GM12873 (cell line): ENCODE data around the gene ULK3.

Source experiments
- TF ChIP-seq, protein P1 (sequence below): IDR thresholded peaks from 2 replicates; pipeline ENCODE4 v1.5.1; 2012; ENCODE audit warnings: low read depth, mild to moderate bottlenecking, moderate library complexity, low read length, control low read depth; ENCODE audit not compliant: insufficient read depth; ENCODE audit errors: missing control alignments

ULK3 gene

DNA sequence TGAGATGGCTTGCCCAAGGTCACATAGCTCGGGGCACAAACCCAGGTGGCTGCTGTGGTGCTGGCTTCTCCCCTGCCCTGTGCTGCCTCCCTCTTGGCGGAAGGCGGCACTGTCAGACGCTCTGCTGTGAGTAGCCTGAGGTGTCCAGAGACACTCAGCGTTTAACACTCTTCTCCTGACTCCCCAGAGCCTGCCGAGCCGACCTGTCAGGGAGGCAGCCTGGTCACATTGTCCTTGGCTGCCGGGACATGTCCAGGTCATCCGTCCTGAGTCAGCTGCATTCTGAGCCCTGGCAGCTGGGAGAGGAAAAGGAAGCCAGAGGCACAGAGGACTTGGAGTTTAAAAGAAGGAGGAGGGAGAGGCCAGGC lies 25.6 kb downstream of the ULK3 start:
- TF ChIP-seq, protein P1, sequence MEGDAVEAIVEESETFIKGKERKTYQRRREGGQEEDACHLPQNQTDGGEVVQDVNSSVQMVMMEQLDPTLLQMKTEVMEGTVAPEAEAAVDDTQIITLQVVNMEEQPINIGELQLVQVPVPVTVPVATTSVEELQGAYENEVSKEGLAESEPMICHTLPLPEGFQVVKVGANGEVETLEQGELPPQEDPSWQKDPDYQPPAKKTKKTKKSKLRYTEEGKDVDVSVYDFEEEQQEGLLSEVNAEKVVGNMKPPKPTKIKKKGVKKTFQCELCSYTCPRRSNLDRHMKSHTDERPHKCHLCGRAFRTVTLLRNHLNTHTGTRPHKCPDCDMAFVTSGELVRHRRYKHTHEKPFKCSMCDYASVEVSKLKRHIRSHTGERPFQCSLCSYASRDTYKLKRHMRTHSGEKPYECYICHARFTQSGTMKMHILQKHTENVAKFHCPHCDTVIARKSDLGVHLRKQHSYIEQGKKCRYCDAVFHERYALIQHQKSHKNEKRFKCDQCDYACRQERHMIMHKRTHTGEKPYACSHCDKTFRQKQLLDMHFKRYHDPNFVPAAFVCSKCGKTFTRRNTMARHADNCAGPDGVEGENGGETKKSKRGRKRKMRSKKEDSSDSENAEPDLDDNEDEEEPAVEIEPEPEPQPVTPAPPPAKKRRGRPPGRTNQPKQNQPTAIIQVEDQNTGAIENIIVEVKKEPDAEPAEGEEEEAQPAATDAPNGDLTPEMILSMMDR: no peak

GRCh38 chr15:74816624-74817369 lies 26.2 kb downstream of the ULK3 start:
- TF ChIP-seq, protein P1: no peak

GRCh38 chr15:74815961-74816360 lies 27.0 kb downstream of the ULK3 start:
- TF ChIP-seq, protein P1: no peak

GRCh38 chr15:74815121-74815934 lies 27.6 kb downstream of the ULK3 start:
- TF ChIP-seq, protein P1: no peak

- TF ChIP-seq, protein P1: no peak
Measured at GRCh38 chr15:74812533-74812932, 30.4 kb downstream of the ULK3 start, which contains the start of gene LMAN1L. LMAN1L (plus strand) TSS chr15:74812835; CDS start chr15:74812855, 20 bp downstream.

- TF ChIP-seq, protein P1: no peak
Measured at GRCh38 chr15:74809956-74810355, 33.0 kb downstream of the ULK3 start.

DNA sequence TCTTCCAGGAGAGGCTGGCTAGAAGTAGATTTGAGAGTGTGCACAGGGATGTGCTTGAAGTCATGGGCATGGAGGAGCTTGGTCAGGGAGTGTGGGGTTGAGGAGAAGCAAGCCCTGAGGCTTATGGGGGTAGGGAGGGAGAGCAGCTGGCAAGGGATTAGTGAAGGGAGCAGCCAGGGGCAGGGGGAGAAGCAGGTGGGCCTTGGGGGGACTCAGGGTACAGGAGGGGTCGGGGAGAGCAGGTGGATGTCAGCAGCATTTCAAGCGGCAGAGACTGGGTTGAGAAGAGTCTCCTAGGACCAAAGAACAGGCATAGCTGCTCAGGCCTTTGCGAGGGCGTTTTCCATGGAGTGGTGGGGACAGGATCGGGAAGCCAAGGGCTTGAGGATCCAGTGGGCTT lies 33.7 kb downstream of the ULK3 start:
- TF ChIP-seq, protein P1: no peak
